ENCODE data around the gene TBP. TPM values are rescaled to one million over a fixed set of nuclear protein-coding genes. Genes with fewer than 3 reads are reported as not detected.

Gene TBP
- total and polyA plus RNA-seq, 2 of the 13 experiments (the other 11 are each of a cell fraction or from before 2014, with no cell fraction given) = 21.7 to 28.1 TPM

GRCh38 chr6:170552765-170553533 lies 1.2 kb upstream of the TBP start, which contains the start of gene PSMB1 (continued):
- TF ChIP-seq PRDM10 (CRISPR knock-in tag; IDR thresholded peaks at IDR 0.05; ENCODE audit: low read depth) (0 out of 2 replicates have a peak, but pooled peaks have one; percentile 51), ZNF800 (CRISPR knock-in tag; IDR thresholded peaks at IDR 0.05) (no peak), FIP1L1 (IDR thresholded peaks at IDR 0.05; ENCODE audit: borderline replicate concordance, insufficient read depth, low read depth, low read length) (no peak), ZNF674 (CRISPR knock-in tag; IDR thresholded peaks at IDR 0.05; ENCODE audit: low read depth) (no peak), NR2C2 (CRISPR knock-in tag; IDR thresholded peaks at IDR 0.05; ENCODE audit: borderline replicate concordance) (peak; percentile 89), TFDP1 (CRISPR knock-in tag; IDR thresholded peaks at IDR 0.05; ENCODE audit: borderline replicate concordance) (no peak), GLMP (CRISPR knock-in tag; IDR thresholded peaks at IDR 0.05; ENCODE audit: borderline replicate concordance) (no peak; the same call in 1 of the 2 replicates), REPIN1 (CRISPR knock-in tag; IDR thresholded peaks at IDR 0.05; ENCODE audit: borderline replicate concordance, low read depth) (peak; percentile 84; the same call in 1 of the 2 replicates), ATF7-NPFF (CRISPR knock-in tag; IDR thresholded peaks at IDR 0.05; ENCODE audit: low read depth) (0 out of 2 replicates have a peak, but pooled peaks have one; percentile 54), ZBTB7A (CRISPR knock-in tag; IDR thresholded peaks at IDR 0.05) (no peak), NR3C1 (CRISPR knock-in tag; IDR thresholded peaks at IDR 0.05) (no peak), BCL3 (CRISPR knock-in tag; IDR thresholded peaks at IDR 0.05) (peak; percentile 98; the same call in 1 of the 2 replicates), SRF (IDR thresholded peaks at IDR 0.05; ENCODE audit: low read depth, low read length) (peak; percentile 45; the same call in 1 of the 2 replicates), IRF2 (CRISPR knock-in tag; IDR thresholded peaks at IDR 0.05) (peak; percentile 98), ZNF580 (CRISPR knock-in tag; IDR thresholded peaks at IDR 0.05; ENCODE audit: borderline replicate concordance, low read depth) (peak; percentile 86), ZBTB20 (CRISPR knock-in tag; IDR thresholded peaks at IDR 0.05; ENCODE audit: borderline replicate concordance, low read depth) (no peak), FLYWCH1 (CRISPR knock-in tag; IDR thresholded peaks at IDR 0.05) (no peak), SRY (CRISPR knock-in tag; IDR thresholded peaks at IDR 0.05) (peak; percentile 92), DMAP1 (CRISPR knock-in tag; IDR thresholded peaks at IDR 0.05) (peak; percentile 98)

Data from HepG2 (cell line).